ENCODE measurements around the gene GLG1.
"Not testable (repeated sequence)": the region's sequence is repeated elsewhere in the genome, so short reads cannot be mapped to it uniquely, and the experiment has no call there.

The GLG1 gene

GRCh38 chr16:74606521-74607309 lies at the start of gene GLG1:
Gene GLG1 (minus strand): TSS chr16:74607114. CDS start chr16:74607094, 20 bp downstream.
- H3F3A ChIP-seq (ENCODE audit: insufficient read depth, low read length): no peaks in the 10 kb centered on the region
- peak within 1 kb of the TSS; percentile 80 for H3K4me2 ChIP-seq (ENCODE audit: low read depth, low read length)
- peak within 1 kb of the TSS; percentile 82 for H3K9ac ChIP-seq (ENCODE audit: low read length)
- no peaks in the 10 kb centered on the region for H3K4me1 ChIP-seq (ENCODE audit: low read length)
- no peaks in the 10 kb centered on the region for H3K27me3 ChIP-seq (replicated peaks; ENCODE audit: insufficient read depth, low read length)
- peak within 1 kb of the TSS; percentile 68; the same call in 1 of the 2 replicates for H3K27ac ChIP-seq (ENCODE audit: low read length)
- no peaks in the 10 kb centered on the region for H3K9me3 ChIP-seq (replicated peaks; ENCODE audit: insufficient read depth, low read length)
- DNase-seq: peak; percentile 83
- peak within 1 kb of the TSS; percentile 76 for H3K4me3 ChIP-seq (ENCODE audit: low read length)
- TF ChIP-seq CTCF (IDR thresholded peaks at IDR 0.05; ENCODE audit: low read length) (no peak), EZH2phosphoT487 (IDR thresholded peaks at IDR 0.05; ENCODE audit: low read length) (no peak), EZH2 (optimal IDR thresholded peaks at IDR 0.05; ENCODE audit: low read depth, low read length) (no peak)
- H2AFZ ChIP-seq (ENCODE audit: low read length): peak within 1 kb of the TSS; percentile 81
- H3K36me3 ChIP-seq (replicated peaks; ENCODE audit: insufficient read depth, low read length): no peaks in the 10 kb centered on the region
- peaks cover 50% of the 10 kb centered on the region for H3K79me2 ChIP-seq (ENCODE audit: low read length)
- H4K20me1 ChIP-seq (ENCODE audit: insufficient read depth, low read length): no peaks in the 10 kb centered on the region
- no peaks in the 10 kb centered on the region for H3K9me2 ChIP-seq (replicated peaks; ENCODE audit: insufficient read depth, low read length)

- Histone ChIP-seq H3K9ac (ENCODE audit: low read length) (no peak overlapping the region), H3K79me2 (ENCODE audit: low read length) (peaks cover 81% of the 10 kb centered on the region)
- no peak for DNase-seq
Measured at GRCh38 chr16:74654536-74655050, 47.7 kb upstream of the GLG1 start.

GRCh38 chr16:74652883-74653282 lies 46.0 kb upstream of the GLG1 start:
- not testable (repeated sequence) for H3K4me1 ChIP-seq (ENCODE audit: low read length); H3K9me2 ChIP-seq (replicated peaks; ENCODE audit: insufficient read depth, low read length); DNase-seq; H3F3A ChIP-seq (ENCODE audit: insufficient read depth, low read length); H3K9me3 ChIP-seq (replicated peaks; ENCODE audit: insufficient read depth, low read length); H4K20me1 ChIP-seq (ENCODE audit: insufficient read depth, low read length); H3K27ac ChIP-seq (ENCODE audit: low read length); H3K4me3 ChIP-seq (ENCODE audit: low read length); H3K4me2 ChIP-seq (ENCODE audit: low read depth, low read length); H3K36me3 ChIP-seq (replicated peaks; ENCODE audit: insufficient read depth, low read length); H3K9ac ChIP-seq (ENCODE audit: low read length); H3K27me3 ChIP-seq (replicated peaks; ENCODE audit: insufficient read depth, low read length); H2AFZ ChIP-seq (ENCODE audit: low read length)
- H3K79me2 ChIP-seq (ENCODE audit: low read length): peaks cover 64% of the 10 kb centered on the region

More at GRCh38 chr16:74654536-74655050, 47.7 kb upstream of the GLG1 start:
- Histone ChIP-seq H4K20me1 (ENCODE audit: insufficient read depth, low read length) (0 out of 2 replicates have a peak, but pooled peaks cover 3% of the 10 kb centered on the region), H3K27ac (ENCODE audit: low read length) (no peak overlapping the region), H2AFZ (ENCODE audit: low read length) (no peak overlapping the region), H3K9me3 (replicated peaks; ENCODE audit: insufficient read depth, low read length) (no peaks in the 10 kb centered on the region), H3K4me3 (ENCODE audit: low read length) (no peak overlapping the region), H3K4me2 (ENCODE audit: low read depth, low read length) (no peak overlapping the region), H3K27me3 (replicated peaks; ENCODE audit: insufficient read depth, low read length) (no peaks in the 10 kb centered on the region), H3F3A (ENCODE audit: insufficient read depth, low read length) (no peaks in the 10 kb centered on the region), H3K36me3 (replicated peaks; ENCODE audit: insufficient read depth, low read length) (no peaks in the 10 kb centered on the region), H3K9me2 (replicated peaks; ENCODE audit: insufficient read depth, low read length) (no peaks in the 10 kb centered on the region), H3K4me1 (ENCODE audit: low read length) (no peaks in the 10 kb centered on the region; the same call in 1 of the 2 replicates)
- no peak for TF ChIP-seq EZH2 (optimal IDR thresholded peaks at IDR 0.05; ENCODE audit: low read depth, low read length)
- TF ChIP-seq EZH2phosphoT487 (IDR thresholded peaks at IDR 0.05; ENCODE audit: low read length): no peak
- no peak for TF ChIP-seq CTCF (IDR thresholded peaks at IDR 0.05; ENCODE audit: low read length)

- Histone ChIP-seq H3K4me2 (ENCODE audit: low read depth, low read length) (no peak overlapping the region), H3F3A (ENCODE audit: insufficient read depth, low read length) (no peaks in the 10 kb centered on the region), H3K9me3 (replicated peaks; ENCODE audit: insufficient read depth, low read length) (no peaks in the 10 kb centered on the region), H2AFZ (ENCODE audit: low read length) (no peak overlapping the region), H3K4me1 (ENCODE audit: low read length) (no peaks in the 10 kb centered on the region), H3K27ac (ENCODE audit: low read length) (no peak overlapping the region), H4K20me1 (ENCODE audit: insufficient read depth, low read length) (no peaks in the 10 kb centered on the region), H3K36me3 (replicated peaks; ENCODE audit: insufficient read depth, low read length) (no peaks in the 10 kb centered on the region), H3K9ac (ENCODE audit: low read length) (no peak overlapping the region), H3K79me2 (ENCODE audit: low read length) (peaks cover 57% of the 10 kb centered on the region), H3K9me2 (replicated peaks; ENCODE audit: insufficient read depth, low read length) (no peaks in the 10 kb centered on the region), H3K27me3 (replicated peaks; ENCODE audit: insufficient read depth, low read length) (no peaks in the 10 kb centered on the region), H3K4me3 (ENCODE audit: low read length) (no peak overlapping the region)
- TF ChIP-seq EZH2phosphoT487 (IDR thresholded peaks at IDR 0.05; ENCODE audit: low read length): no peak
- TF ChIP-seq EZH2 (optimal IDR thresholded peaks at IDR 0.05; ENCODE audit: low read depth, low read length): no peak
- TF ChIP-seq CTCF (IDR thresholded peaks at IDR 0.05; ENCODE audit: low read length): no peak
- no peak for DNase-seq
Measured at GRCh38 chr16:74652249-74652648, 45.3 kb upstream of the GLG1 start.
